GM12872 (cell line): ENCODE results near the gene ABCF1.

Experiments
- TF ChIP-seq, protein P1 (sequence below): IDR thresholded peaks from 3 replicates; pipeline ENCODE4 v1.5.1; 2011; ENCODE audit warnings: low read depth, mild to moderate bottlenecking, low read length, moderate library complexity; ENCODE audit not compliant: insufficient read depth

The ABCF1 gene

DNA sequence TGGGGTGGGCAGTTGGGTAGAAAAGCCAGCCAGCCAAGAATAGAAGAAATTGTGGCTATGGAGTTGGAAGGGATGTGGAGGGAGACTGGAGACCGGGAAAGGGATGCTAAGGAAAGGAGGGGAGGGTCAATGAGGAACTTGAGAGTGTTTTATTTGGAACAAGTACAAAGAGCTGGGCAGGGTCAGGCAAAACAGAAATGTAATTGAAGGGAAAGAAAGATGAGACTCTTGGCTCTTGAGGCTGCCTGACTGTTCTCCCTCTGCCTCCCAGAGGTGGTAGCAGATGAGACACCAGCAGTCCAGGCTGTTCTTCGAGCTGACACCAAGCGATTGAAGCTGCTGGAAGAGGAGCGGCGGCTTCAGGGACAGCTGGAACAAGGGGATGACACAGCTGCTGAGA lies 12.7 kb downstream of the ABCF1 start:
- TF ChIP-seq, protein P1, sequence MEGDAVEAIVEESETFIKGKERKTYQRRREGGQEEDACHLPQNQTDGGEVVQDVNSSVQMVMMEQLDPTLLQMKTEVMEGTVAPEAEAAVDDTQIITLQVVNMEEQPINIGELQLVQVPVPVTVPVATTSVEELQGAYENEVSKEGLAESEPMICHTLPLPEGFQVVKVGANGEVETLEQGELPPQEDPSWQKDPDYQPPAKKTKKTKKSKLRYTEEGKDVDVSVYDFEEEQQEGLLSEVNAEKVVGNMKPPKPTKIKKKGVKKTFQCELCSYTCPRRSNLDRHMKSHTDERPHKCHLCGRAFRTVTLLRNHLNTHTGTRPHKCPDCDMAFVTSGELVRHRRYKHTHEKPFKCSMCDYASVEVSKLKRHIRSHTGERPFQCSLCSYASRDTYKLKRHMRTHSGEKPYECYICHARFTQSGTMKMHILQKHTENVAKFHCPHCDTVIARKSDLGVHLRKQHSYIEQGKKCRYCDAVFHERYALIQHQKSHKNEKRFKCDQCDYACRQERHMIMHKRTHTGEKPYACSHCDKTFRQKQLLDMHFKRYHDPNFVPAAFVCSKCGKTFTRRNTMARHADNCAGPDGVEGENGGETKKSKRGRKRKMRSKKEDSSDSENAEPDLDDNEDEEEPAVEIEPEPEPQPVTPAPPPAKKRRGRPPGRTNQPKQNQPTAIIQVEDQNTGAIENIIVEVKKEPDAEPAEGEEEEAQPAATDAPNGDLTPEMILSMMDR: no peak

DNA sequence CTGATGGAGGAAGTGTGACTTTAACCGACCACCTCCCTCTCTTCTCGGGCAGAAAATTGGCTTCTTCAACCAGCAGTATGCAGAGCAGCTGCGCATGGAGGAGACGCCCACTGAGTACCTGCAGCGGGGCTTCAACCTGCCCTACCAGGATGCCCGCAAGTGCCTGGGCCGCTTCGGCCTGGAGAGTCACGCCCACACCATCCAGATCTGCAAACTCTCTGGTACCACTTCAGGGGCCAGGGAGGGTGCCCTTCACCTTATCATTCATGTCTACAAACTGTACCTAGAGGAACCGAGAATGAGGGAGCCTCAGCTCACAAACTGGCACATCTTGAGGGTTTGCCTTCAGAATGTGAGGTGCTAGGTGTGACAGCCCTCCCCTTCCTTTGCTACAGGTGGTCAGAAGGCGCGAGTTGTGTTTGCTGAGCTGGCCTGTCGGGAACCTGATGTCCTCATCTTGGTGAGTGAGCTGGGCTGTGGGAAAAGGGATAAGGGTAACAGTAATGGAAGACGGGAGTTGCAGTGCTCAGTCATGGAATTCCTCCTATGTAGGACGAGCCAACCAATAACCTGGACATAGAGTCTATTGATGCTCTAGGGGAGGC lies 18.6 kb downstream of the ABCF1 start:
- TF ChIP-seq, protein P1: no peak

DNA sequence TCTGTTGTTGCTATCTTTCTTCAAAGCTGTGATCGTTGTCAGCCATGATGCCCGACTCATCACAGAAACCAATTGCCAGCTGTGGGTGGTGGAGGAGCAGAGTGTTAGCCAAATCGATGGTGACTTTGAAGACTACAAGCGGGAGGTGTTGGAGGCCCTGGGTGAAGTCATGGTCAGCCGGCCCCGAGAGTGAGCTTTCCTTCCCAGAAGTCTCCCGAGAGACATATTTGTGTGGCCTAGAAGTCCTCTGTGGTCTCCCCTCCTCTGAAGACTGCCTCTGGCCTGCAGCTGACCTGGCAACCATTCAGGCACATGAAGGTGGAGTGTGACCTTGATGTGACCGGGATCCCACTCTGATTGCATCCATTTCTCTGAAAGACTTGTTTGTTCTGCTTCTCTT lies 19.3 kb downstream of the ABCF1 start:
- TF ChIP-seq, protein P1: no peak

DNA sequence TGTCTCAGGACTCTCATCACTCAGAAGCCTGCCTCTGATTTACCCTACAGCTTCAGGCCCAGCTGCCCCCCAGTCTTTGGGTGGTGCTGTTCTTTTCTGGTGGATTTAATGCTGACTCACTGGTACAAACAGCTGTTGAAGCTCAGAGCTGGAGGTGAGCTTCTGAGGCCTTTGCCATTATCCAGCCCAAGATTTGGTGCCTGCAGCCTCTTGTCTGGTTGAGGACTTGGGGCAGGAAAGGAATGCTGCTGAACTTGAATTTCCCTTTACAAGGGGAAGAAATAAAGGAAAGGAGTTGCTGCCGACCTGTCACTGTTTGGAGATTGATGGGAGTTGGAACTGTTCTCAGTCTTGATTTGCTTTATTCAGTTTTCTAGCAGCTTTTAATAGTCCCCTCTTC lies 19.8 kb downstream of the ABCF1 start:
- TF ChIP-seq, protein P1: no peak

DNA sequence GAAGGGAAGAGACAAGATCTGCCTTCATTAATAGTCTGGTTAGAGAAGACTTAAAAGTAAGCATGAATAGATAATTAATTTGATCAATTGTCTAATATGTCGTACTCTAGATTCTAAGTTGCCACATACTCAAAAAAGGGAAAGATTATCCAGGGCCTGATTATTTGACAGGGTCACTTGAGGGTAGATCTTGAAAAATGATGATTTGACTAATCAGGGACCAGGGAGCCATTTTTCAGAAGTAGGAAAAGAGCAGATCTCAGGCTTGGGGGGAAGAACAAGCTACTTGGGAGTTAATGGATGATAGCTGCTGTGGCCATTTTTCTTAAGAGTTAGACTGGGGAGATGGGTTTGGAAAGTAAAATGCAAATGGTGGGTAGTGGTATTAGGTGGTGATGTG lies 21.0 kb downstream of the ABCF1 start:
- TF ChIP-seq, protein P1: no peak

DNA sequence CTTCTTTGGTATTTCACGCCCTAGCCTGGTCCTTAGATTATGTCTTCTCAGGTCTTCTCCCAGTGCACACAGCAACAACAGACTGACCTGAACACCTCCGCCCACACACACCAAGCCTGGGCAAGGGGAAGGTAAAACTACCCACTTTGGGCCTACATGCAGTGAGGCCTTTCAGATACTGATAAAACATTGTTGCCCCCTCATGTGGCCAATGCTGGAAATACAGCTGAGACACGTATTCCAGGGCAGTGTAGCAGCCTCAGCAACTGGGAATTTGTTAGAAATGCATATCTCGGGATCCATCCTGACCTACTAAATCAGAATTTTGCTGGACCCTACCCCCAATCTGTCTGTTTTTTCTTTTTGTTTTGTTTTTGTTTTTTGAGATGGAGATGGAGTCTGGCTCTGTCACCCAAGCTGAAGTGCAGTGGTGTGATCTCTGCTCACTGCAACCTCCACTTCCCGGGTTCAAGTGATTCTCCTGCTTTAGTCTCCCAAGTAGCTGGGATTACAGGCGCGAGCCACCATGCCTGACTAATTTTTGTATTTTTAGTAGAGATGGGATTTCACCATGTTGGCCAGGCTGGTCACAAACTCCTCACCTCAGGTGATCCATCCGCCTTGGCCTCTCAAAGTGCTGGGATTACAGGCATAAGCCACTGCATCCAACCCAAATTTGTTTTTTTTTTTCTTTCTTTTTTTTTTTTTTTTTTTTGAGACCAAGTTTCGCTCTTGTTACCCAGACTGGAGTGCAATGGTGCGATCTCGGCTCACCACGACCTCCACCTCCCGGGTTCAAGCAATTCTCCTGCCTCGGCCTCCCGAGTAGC lies 26.3 kb downstream of the ABCF1 start:
- TF ChIP-seq, protein P1: peak; percentile 85

DNA sequence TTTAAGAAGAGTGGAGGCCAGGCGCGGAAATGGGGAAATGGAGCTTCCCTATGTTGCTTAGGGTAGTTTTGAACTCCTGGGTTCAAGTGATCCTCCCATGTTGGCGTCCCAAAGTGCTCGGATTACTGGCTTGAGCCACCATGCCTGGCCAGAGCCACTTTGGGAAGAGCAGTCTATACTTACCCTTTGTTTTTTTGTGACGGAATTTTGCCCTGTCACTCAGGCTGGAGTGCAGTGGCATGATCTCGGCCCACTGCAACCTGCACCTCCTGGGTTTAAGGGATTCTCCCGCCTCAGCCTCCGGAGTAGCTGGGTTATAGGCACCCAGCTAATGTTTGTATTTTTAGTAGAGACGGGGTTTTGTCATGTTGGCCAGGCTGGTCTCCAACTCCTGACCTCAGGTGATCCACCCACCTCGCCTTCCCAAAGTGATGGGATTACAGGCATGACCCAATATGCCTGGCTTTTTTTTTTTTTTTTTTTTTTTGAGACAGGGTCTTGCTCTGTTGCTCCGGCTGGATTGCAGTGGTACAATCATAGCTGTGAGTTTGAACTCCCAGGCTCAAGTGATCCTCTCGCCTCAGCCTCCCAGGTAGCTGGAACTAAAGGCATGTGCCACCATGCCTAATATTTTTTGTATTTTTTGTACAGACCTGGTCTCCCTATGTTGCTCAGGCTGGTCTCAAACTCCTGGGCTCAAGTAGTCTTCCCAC lies 27.8 kb downstream of the ABCF1 start:
- TF ChIP-seq, protein P1: no peak
